H1 (cell line): ENCODE data around the gene HABP4. TPM values are rescaled to one million over a fixed set of nuclear protein-coding genes. Genes with fewer than 3 reads are reported as not detected.

Source experiments
- CTCF ChIA-PET: fragments of 300-600 bp; sonication (Branson Sonifier 250); formaldehyde crosslinking; loops from one replicate; lab custom pipeline; 2021; ENCODE audit not compliant: partially characterized antibody; lab: Charles Lee
- POLR2A ChIA-PET: fragments of 300-600 bp; sonication (Branson Sonifier 250); formaldehyde crosslinking; loops from one replicate; lab custom pipeline; 2021; ENCODE audit warnings: inconsistent platforms; ENCODE audit not compliant: partially characterized antibody; lab: Charles Lee
- DNase-seq, 2 experiments: peaks; one replicate each; pipeline versions ENCODE4 v3.0.0 to v3.0.0-alpha.2; 2010 to 2022; ENCODE audit warnings: low spot score in 2 of 2, low read depth in 1 of 2, mixed read lengths in 1 of 2
- FAIRE-seq: peaks from 2 replicates; lab custom pipeline; 2011; peaks lifted over from hg19 to GRCh38; lab: Jason Lieb, UNC
- H2AFZ ChIP-seq: 2 replicates; pipeline ENCODE4 v1.8.1; 2012; ENCODE audit warnings: low read length, inconsistent platforms
- H2AK5ac ChIP-seq: 2 replicates; pipeline ENCODE4 v1.6.1; 2013; ENCODE audit warnings: low read depth, low read length
- H2BK120ac ChIP-seq: replicated peaks from 2 replicates; pipeline ENCODE3; 2013; ENCODE audit warnings: low read depth, low read length, inconsistent platforms
- H2BK12ac ChIP-seq: 2 replicates; pipeline ENCODE4 v1.6.1; 2013; ENCODE audit warnings: low read depth, low read length
- H2BK15ac ChIP-seq: 2 replicates; pipeline ENCODE4 v1.6.1; 2013; ENCODE audit warnings: low read length
- H2BK20ac ChIP-seq: 2 replicates; pipeline ENCODE4 v1.6.1; 2013; ENCODE audit warnings: low read length
- H2BK5ac ChIP-seq: 2 replicates; pipeline ENCODE4 v1.6.1; 2013; ENCODE audit warnings: low read depth, low read length
- H3K14ac ChIP-seq: 2 replicates; pipeline ENCODE4 v1.6.1; 2013; ENCODE audit warnings: inconsistent platforms; ENCODE audit not compliant: insufficient read length
- H3K18ac ChIP-seq: 2 replicates; pipeline ENCODE4 v1.6.1; 2013; ENCODE audit warnings: low read length; ENCODE audit errors: extremely low read depth
- H3K23ac ChIP-seq: 2 replicates; pipeline ENCODE4 v1.6.1; 2013; ENCODE audit warnings: inconsistent platforms; ENCODE audit not compliant: insufficient read length
- H3K23me2 ChIP-seq: 2 replicates; pipeline ENCODE4 v1.6.1; 2013; ENCODE audit warnings: low read depth, low read length
- H3K27ac ChIP-seq: 2 replicates; pipeline ENCODE4 v1.6.1; 2011; ENCODE audit warnings: low read depth, low read length, inconsistent platforms
- H3K27me3 ChIP-seq, 4 experiments: replicated peaks in 1 of 4; 1 replicate in 1 of 4; 2 replicates in 3 of 4; pipeline versions ENCODE4 v1.6.1 to v1.8.1; 2011 to 2013; ENCODE audit warnings: low read length in 3 of 4, mild to moderate bottlenecking in 3 of 4, inconsistent platforms in 2 of 4, mixed read lengths in 2 of 4, moderate library complexity in 1 of 4; ENCODE audit not compliant: control insufficient read depth in 3 of 4, insufficient read depth in 3 of 4; ENCODE audit errors: extremely low read depth in 1 of 4
- H3K36me3 ChIP-seq, 4 experiments: 2 replicates each; pipeline versions ENCODE4 v1.6.1 to v1.8.1; 2011 to 2013; ENCODE audit warnings: mild to moderate bottlenecking in 4 of 4, low read length in 3 of 4, moderate library complexity in 2 of 4, control low read depth in 1 of 4, inconsistent platforms in 1 of 4; ENCODE audit not compliant: insufficient read depth in 4 of 4, control insufficient read depth in 2 of 4
- H3K4ac ChIP-seq: replicated peaks from 2 replicates; pipeline ENCODE3; 2013; ENCODE audit warnings: low read length, low read depth, mixed read lengths, inconsistent platforms; ENCODE audit not compliant: insufficient read length
- H3K4me1 ChIP-seq, 4 experiments: replicated peaks in 1 of 4; 1 replicate in 1 of 4; 2 replicates in 3 of 4; pipeline versions ENCODE4 v1.6.1 to v1.8.1; 2011 to 2013; ENCODE audit warnings: low read length in 3 of 4, inconsistent platforms in 2 of 4, mixed read lengths in 1 of 4; ENCODE audit not compliant: insufficient read depth in 4 of 4, control insufficient read depth in 3 of 4
- H3K4me2 ChIP-seq, 2 experiments: 2 replicates each; pipeline versions ENCODE4 v1.6.1 to v1.8.1; 2011 to 2013; ENCODE audit warnings: low read depth in 2 of 2, low read length in 2 of 2, control low read depth in 1 of 2, inconsistent platforms in 1 of 2, mild to moderate bottlenecking in 1 of 2; ENCODE audit not compliant: insufficient read depth in 1 of 2
- H3K4me3 ChIP-seq, 4 experiments: fragments of 200-600, 300-600 bp in 1 of 4; sonication (generic), shearing (Covaris generic), sonication (Bioruptor Twin) in 1 of 4; 2 replicates each; pipeline versions ENCODE4 v1.5.1 to v1.8.1; 2011 to 2016; ENCODE audit warnings: low read length in 4 of 4, low read depth in 3 of 4, control low read depth in 2 of 4, inconsistent platforms in 2 of 4, mild to moderate bottlenecking in 2 of 4, mixed read lengths in 1 of 4, moderate library complexity in 1 of 4; ENCODE audit not compliant: insufficient read depth in 2 of 4; ENCODE audit errors: extremely low read depth in 1 of 4
- H3K56ac ChIP-seq: replicated peaks from 2 replicates; pipeline ENCODE3; 2013; ENCODE audit warnings: low read depth, mild to moderate bottlenecking, mixed read lengths, low read length, inconsistent platforms; ENCODE audit not compliant: insufficient read length
- H3K79me1 ChIP-seq: 2 replicates; pipeline ENCODE4 v1.6.1; 2013; ENCODE audit warnings: low read depth, low read length, control low read depth
- H3K79me2 ChIP-seq, 2 experiments: 2 replicates each; pipeline versions ENCODE4 v1.6.1 to v1.8.1; 2012 to 2013; ENCODE audit warnings: low read length in 2 of 2, mild to moderate bottlenecking in 2 of 2, inconsistent platforms in 1 of 2; ENCODE audit not compliant: insufficient read depth in 2 of 2, control insufficient read depth in 1 of 2
- H3K9ac ChIP-seq, 4 experiments: replicated peaks in 1 of 4; 1 replicate in 1 of 4; 2 replicates in 3 of 4; pipeline versions ENCODE4 v1.6.1 to v1.8.1; 2011 to 2013; ENCODE audit warnings: low read depth in 3 of 4, low read length in 3 of 4, control low read depth in 2 of 4, mild to moderate bottlenecking in 2 of 4, moderate library complexity in 2 of 4, inconsistent platforms in 1 of 4; ENCODE audit errors: extremely low read depth in 1 of 4
- H3K9me3 ChIP-seq, 2 experiments: 2 replicates each; pipeline versions ENCODE4 v1.6.1 to v1.8.1; 2012 to 2013; ENCODE audit warnings: mild to moderate bottlenecking in 2 of 2, moderate library complexity in 2 of 2, control low read depth in 1 of 2, inconsistent platforms in 1 of 2, low read depth in 1 of 2, low read length in 1 of 2, mixed read lengths in 1 of 2; ENCODE audit not compliant: insufficient read depth in 2 of 2
- H4K20me1 ChIP-seq, 2 experiments: replicated peaks in 1 of 2; 2 replicates each; pipeline versions ENCODE3 to v1.8.1; 2011 to 2013; ENCODE audit warnings: inconsistent platforms in 2 of 2, low read length in 2 of 2, mild to moderate bottlenecking in 1 of 2; ENCODE audit not compliant: insufficient read depth in 2 of 2, control insufficient read depth in 1 of 2
- H4K5ac ChIP-seq: 2 replicates; pipeline ENCODE4 v1.6.1; 2013; ENCODE audit warnings: low read length, low read depth, mixed read lengths, inconsistent platforms; ENCODE audit not compliant: insufficient read length
- H4K8ac ChIP-seq: 2 replicates; pipeline ENCODE4 v1.8.0; 2013; ENCODE audit warnings: mild to moderate bottlenecking, moderate library complexity, low read length, inconsistent platforms; ENCODE audit not compliant: insufficient read depth; ENCODE audit errors: extremely low read depth
- H4K91ac ChIP-seq: replicated peaks from 2 replicates; pipeline ENCODE3; 2013; ENCODE audit warnings: low read length, mixed read lengths, inconsistent platforms; ENCODE audit not compliant: insufficient read length
- CHD2 ChIP-seq: IDR thresholded peaks from 2 replicates; pipeline ENCODE4 v1.6.1; 2012; ENCODE audit warnings: low read length, improper control_type of control experiment
- E2F6 ChIP-seq: IDR thresholded peaks from 2 replicates; pipeline ENCODE4 v1.6.1; 2012; ENCODE audit warnings: inconsistent platforms
- KDM4A ChIP-seq: IDR thresholded peaks from one replicate; pipeline ENCODE4 v1.7.1; 2012; ENCODE audit warnings: low read depth, mild to moderate bottlenecking, moderate library complexity, low read length, inconsistent platforms; ENCODE audit not compliant: severe bottlenecking
- KDM5A ChIP-seq: fragments of 200-600 bp; IDR thresholded peaks from 2 replicates; pipeline ENCODE4 v1.7.1; 2012; ENCODE audit warnings: mild to moderate bottlenecking, low read length, inconsistent platforms, mixed read lengths
- MAFK ChIP-seq: IDR thresholded peaks from 2 replicates; pipeline ENCODE4 v1.6.1; 2012; ENCODE audit warnings: low read depth, mild to moderate bottlenecking, improper control_type of control experiment, low read length
- POLR2A ChIP-seq, 2 experiments: IDR thresholded peaks; 1 replicate in 1 of 2; 2 replicates in 1 of 2; pipeline ENCODE4 v1.6.1; 2011; ENCODE audit warnings: low read depth in 2 of 2, low read length in 2 of 2, mild to moderate bottlenecking in 2 of 2; ENCODE audit errors: control extremely low read depth in 1 of 2
- SAP30 ChIP-seq: fragments of 300-600 bp; sonication (generic); IDR thresholded peaks from 2 replicates; pipeline ENCODE4 v1.7.1; 2012; ENCODE audit warnings: low read length, moderate library complexity, mild to moderate bottlenecking, inconsistent platforms; ENCODE audit not compliant: insufficient read depth, insufficient replicate concordance
- SP1 ChIP-seq: IDR thresholded peaks from 2 replicates; pipeline ENCODE4 v1.6.1; 2011; ENCODE audit warnings: low read depth, low read length
- SRF ChIP-seq: IDR thresholded peaks from 2 replicates; pipeline ENCODE4 v1.6.1; 2011; ENCODE audit warnings: mild to moderate bottlenecking, low read depth, low read length, moderate library complexity
- WGBS, 2 experiments: shearing (Covaris generic) in 1 of 2; methylation state at CpG; one replicate each; pipeline versions ENCODE4 v1.1.6 to v1.1.7; 2013 to 2015; ENCODE audit warnings: low lambda C conversion rate in 2 of 2, mixed read lengths in 2 of 2, inconsistent platforms in 1 of 2, low coverage in 1 of 2, missing lambda C conversion rate in 1 of 2; ENCODE audit not compliant: insufficient replicate concordance in 2 of 2, insufficient coverage in 1 of 2, insufficient read length in 1 of 2; ENCODE audit errors: extremely low coverage in 1 of 2, missing lambda C conversion rate in 1 of 2; 5-methylcytosine and 5-hydroxymethylcytosine counted together
- polyA plus RNA-seq, 7 experiments: library from polyadenylated mRNA; depleted of rRNA in 3 of 7; stranded (reverse) in 5 of 7; unstranded in 2 of 7; fragments of >200 nt in 5 of 7; fragments of 200-250 nt in 2 of 7; gene quantifications; 1 replicate in 5 of 7; 2 replicates in 1 of 7; 4 replicates in 1 of 7; pipeline versions ENCODE4 v1.2.1 to v1.2.3, GENCODE V29; 2011 to 2013; ENCODE audit warnings: missing spikeins in 2 of 7, mixed read lengths in 2 of 7
- total RNA-seq: library from RNA; stranded (reverse); fragmentation: NEBNext Ultra II Directional; extraction: Animal tissue kit (Norgen Biotek cat#: 25700); gene quantifications from 2 replicates; pipeline ENCODE4 v1.2.1, GENCODE V29; 2021
- TF ChIP-seq, protein P1 (sequence below): IDR thresholded peaks from 2 replicates; pipeline ENCODE4 v1.6.1; 2011; ENCODE audit warnings: low read length, improper control_type of control experiment

Gene HABP4
- total and polyA plus RNA-seq, 2 of the 8 experiments (the other 6 are each of a cell fraction or from before 2014, with no cell fraction given), result 3.3 to 11.2 TPM

DNA sequence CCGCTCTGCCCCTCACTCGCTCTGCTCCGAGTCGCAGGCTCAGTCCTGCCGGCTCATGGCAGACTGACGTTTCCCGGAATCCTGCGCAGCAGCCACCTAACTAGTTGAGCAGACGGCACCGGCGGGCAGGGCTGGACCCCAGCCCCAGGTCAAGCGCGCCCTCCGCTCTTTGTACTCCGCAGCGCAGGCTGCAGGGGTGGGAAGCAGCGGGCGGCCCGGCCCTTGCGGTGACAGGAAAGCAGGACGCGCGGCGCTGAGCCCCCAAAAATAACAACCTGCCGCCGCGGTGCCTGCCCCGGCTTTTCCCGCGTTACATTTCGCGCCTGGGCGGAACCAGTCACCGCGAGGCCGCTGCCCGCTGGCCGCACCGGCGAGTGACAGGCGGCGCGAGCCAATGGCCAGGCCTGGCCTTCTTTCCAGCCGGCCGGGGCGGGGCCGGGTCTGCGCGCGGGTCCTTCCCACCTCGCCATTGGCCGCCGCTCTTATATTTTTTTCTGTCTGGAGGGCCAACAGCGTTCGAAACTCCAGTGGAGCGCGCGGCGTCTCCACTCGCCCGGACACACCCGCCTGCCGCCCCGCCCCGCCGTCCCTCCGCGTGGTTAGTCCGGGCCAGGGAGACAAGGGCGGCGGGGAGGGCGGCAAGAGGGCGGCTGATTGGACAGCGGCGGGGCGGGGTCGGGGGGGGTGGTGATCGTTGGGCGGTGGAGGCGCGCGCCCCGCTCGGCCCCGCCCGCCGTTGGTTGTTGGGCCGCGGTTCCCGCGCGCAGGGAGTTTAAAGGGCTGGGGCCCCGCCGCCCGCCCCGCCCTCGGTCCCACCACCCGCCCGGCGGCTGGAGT, 31.7 kb upstream of the HABP4 start, which contains the start of gene ZNF367:
ZNF367 (minus strand) TSS at position 288 of the 837 bp plus-strand sequence. CDS start 338 bp downstream, outside the sequence.
- Histone ChIP-seq H4K8ac (peak within 1 kb of the TSS; percentile 96), H2BK120ac (no peak within 1 kb of the TSS), H3K56ac (peak within 1 kb of the TSS; percentile 90), H3K23ac (no peak within 1 kb of the TSS), H3K4ac (peak within 1 kb of the TSS; percentile 69), H2BK5ac (peak within 1 kb of the TSS; percentile 92), H3K14ac (no peak within 1 kb of the TSS), H4K5ac (peak within 1 kb of the TSS; percentile 99), H3K27me3 (no peaks in the 10 kb centered on the region), H3K23me2 (peaks cover 12% of the 10 kb centered on the region), H3K9me3 (no peaks in the 10 kb centered on the region), H3K36me3 (no peaks in the 10 kb centered on the region), H3K27ac (peak within 1 kb of the TSS; percentile 88), H2BK15ac (peak within 1 kb of the TSS; percentile 46; the same call in 1 of the 2 replicates), H3K79me2 (peaks cover 2 to 36% of the 10 kb centered on the region in 2 experiments; a peak in 3 of 4 replicates), H3K79me1 (peaks cover 4% of the 10 kb centered on the region; the same call in 1 of the 2 replicates), H2AFZ (peak within 1 kb of the TSS; percentile 63; the same call in 1 of the 2 replicates), H3K18ac (peak within 1 kb of the TSS; percentile 51), H3K4me2 (peak within 1 kb of the TSS; percentile 94 to 98), H3K9ac (peak within 1 kb of the TSS; percentile 89 to 95 (median 92)), H4K20me1 (peaks cover 6 to 10% of the 10 kb centered on the region in 2 experiments), H2BK20ac (no peak within 1 kb of the TSS), H2BK12ac (0 out of 2 replicates have a peak within 1 kb of the TSS, but pooled peaks have one; percentile 17), H3K4me3 (peak within 1 kb of the TSS; percentile 82 to 98 (median 92)), H4K91ac (peak within 1 kb of the TSS; percentile 85), H3K4me1 (peaks cover 0 to 14% (median 7%) of the 10 kb centered on the region in 4 experiments), H2AK5ac (no peak within 1 kb of the TSS)
- DNase-seq (peak; percentile 66 to 90), FAIRE-seq (no peak)
- ChIA-PET POLR2A (interaction anchor here (0.6 to 1.2 kb wide), 3 partner anchors 9 to 123 kb away, joined by 3 to 4 read pairs (median 3); no protein-coding TSS in a partner anchor), CTCF (no interaction called here)
- 1% methylated on average over 68 of the region's 100 CpGs; no CpG with 5 or more reads in 1 of the 2 experiments for WGBS, 2 experiments
- TF ChIP-seq POLR2A (IDR thresholded peaks at IDR 0.05; ENCODE audit: control extremely low read depth in 1 of 2, low read depth in 2 of 2, low read length in 2 of 2), result peak; percentile 64 to 81
- TF ChIP-seq KDM5A, result peak; percentile 30; the same call in 1 of the 2 replicates
- TF ChIP-seq SP1, result peak; percentile 76; the same call in 1 of the 2 replicates
- peak; percentile 88 for TF ChIP-seq E2F6
- no peak for TF ChIP-seq SRF
- TF ChIP-seq, protein P1, sequence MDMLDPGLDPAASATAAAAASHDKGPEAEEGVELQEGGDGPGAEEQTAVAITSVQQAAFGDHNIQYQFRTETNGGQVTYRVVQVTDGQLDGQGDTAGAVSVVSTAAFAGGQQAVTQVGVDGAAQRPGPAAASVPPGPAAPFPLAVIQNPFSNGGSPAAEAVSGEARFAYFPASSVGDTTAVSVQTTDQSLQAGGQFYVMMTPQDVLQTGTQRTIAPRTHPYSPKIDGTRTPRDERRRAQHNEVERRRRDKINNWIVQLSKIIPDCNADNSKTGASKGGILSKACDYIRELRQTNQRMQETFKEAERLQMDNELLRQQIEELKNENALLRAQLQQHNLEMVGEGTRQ, result no peak
- peak; percentile 75 for TF ChIP-seq CHD2
- TF ChIP-seq MAFK, result no peak
- TF ChIP-seq KDM4A, result peak; percentile 18
- TF ChIP-seq SAP30, result no peak
